HuH-7 (cell line): ENCODE results near the gene ADPGK.

Source experiments
- DNase-seq: peaks from one replicate; pipeline ENCODE4 v3.0.0; 2011; ENCODE audit warnings: low spot score

The ADPGK gene

DNA sequence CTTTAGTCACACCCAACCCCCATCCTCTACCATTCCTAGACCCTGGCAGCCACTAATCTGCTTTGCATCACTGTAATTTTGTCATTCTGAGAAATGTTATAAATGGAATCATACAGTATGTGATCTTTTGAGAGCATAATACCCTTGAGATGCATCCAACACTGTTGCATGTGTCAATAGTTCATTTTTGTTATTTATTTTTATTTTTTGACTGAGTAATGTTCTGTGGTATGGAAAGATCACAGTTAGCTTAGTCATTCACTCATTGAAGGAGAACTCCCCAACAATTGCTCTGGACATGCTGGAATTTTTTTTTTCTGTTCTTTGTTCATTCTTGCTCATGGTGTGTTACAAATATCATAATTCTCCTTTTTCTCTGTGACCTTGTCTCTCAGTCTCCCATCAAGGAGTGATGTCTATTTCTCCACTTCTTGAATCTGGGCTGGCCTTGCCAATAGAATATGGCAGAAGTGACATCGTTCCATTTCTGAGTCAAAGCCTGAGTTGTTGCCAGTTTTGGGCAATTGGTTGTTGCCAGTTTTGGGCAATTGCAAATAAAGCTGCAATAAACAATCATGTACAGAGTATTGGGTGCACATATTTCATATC, 6.8 kb upstream of the ADPGK start:
- no peak for DNase-seq

- no peak for DNase-seq
Observed at GRCh38 chr15:72787526-72787925, 4.0 kb upstream of the ADPGK start.

DNA sequence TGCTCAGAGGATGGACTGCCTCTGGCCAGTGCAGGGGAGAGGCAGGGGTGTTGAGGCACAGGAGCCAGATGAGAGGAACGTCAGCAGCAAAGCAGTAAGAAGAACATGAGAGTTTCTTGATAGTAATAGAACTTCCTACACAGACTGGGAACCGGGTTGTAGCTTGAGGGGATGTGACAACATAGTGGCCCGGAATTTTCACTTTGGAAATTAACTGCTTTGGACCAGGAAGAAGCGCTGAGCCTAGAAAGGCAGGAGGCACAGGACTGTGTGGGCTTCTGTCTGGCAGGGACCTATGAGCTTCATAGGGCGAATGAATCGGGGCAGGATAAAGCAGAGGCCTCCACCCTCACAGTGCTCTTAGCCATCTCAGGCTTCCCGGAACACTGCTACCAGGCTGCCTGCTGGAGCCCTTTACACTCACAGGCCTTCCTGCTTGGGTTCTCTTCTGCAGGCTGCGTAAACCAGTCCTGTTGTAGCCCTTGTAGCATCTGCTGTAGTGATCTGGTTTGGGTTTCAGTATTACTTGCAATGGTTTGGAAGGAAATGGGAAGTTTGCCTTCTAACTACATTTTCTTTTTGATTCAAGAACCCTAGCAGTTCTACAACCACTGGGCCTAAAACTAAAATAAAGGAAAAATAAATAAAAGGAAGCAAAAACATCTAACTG, 3.3 kb upstream of the ADPGK start:
- no peak for DNase-seq

- no peak for DNase-seq
Observed at GRCh38 chr15:72786242-72786641, 2.7 kb upstream of the ADPGK start.

- DNase-seq = no peak
Observed at GRCh38 chr15:72785841-72786240, 2.3 kb upstream of the ADPGK start.

- DNase-seq = no peak
Observed at GRCh38 chr15:72785432-72785831, 1.9 kb upstream of the ADPGK start.

- DNase-seq = no peak
Observed at GRCh38 chr15:72784456-72784876, 908 bp upstream of the ADPGK start.

- DNase-seq = no peak
Observed at GRCh38 chr15:72783004-72783639, 436 bp downstream of the ADPGK start.

DNA sequence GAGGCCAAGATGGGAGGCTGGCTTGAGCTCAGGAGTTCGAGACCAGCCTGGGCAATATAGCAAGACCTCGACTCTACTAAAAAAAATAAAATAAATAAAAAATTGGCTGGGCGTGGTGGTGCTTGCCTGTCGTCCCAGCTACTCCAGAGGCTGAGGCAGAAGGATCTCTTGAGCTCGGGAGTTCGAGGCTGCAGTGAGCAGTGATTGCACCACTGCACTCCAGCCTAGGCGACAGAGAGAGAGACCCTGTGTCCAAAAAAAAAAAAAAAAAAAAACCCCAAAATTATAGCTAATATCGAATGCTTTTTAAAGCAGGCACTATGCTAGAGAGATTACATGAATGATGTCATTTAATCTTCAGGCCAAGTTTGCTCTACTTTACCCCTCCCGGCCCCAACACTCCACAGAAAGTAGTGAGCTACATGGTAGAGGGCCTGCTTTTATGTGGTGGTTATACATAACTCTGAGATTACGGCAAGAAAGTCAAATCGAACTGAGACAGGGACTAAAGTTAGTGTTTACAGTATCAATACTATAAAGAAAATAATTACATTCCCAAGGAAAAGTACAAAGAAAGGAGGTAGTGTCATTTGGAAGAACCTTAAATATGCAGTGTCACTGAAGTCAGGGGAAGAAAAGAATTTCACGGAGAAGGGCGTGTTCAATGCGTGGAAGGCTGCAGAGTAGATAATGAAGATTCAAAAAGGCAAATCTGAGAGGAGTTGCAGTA, 1.1 kb downstream of the ADPGK start:
- DNase-seq = no peak

DNA sequence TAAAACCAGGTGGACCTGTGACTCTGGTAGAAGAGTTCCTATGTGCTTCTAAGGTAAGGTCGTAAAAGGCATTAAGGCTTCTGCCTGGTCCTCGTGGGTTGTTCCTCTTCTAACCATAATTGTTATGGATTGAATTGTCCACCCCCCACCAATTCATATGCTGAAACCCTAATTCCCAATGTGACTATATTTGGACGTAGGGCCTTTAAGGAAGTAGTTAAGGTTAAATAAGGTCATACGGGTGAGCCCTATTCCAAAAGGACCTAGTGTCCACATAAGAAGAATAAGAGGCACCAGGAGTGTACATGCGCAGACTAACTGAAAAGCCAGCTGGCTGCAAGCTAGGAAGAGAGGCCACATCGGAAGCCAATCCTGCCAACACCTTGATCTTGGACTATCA, 1.9 kb downstream of the ADPGK start:
- DNase-seq = no peak

DNA sequence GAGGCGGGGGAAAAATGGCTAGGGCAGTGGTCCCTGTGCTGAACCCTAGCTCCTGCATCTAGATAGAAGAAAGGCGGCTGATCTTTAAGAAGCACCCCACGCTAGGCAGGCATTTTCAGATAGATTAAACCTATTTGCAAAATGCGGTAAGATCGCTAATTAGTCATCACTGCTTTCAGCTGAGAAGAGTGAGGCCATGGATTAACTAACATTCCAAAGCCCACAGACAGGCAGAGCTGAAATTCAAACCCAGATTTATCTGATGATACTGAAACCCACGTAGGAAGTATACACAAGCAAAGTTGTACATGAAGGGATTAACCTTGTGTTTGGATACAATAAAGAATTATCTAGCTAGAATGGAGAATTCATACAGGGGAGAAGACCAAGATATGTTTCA, 4.8 kb downstream of the ADPGK start:
- DNase-seq = no peak

DNA sequence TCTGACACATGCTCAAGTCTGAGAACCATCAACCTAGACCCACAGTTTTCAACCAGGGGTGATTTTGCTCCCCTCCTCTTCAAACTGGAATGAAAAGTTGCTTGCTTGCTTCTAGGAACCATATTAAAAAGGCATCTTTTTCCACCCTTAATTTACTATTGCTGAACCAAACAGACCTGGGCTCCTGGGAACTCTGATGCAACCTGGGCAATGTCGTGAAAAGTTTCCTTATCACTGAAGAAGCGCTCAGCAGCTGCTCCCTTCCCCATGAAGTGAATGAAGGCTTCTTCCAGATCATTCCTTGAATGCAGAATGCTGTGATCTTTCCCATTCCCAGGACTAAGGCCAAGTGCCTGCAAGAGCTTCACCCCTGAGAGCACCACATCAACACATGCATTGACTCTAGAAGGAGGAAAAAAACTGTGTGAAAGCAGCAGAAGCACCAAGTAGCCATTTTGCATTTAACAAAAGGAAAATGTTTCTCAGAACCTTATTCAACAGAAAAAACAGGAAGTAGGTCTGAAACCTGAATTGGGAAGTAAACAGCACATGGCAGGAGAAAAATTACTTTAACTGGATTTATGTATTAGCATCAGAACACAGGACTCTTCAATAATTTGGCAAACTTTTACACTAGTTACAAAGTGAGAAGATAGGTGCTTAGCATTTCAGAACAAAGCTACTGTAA, 8.7 kb downstream of the ADPGK start:
- DNase-seq = no peak

DNA sequence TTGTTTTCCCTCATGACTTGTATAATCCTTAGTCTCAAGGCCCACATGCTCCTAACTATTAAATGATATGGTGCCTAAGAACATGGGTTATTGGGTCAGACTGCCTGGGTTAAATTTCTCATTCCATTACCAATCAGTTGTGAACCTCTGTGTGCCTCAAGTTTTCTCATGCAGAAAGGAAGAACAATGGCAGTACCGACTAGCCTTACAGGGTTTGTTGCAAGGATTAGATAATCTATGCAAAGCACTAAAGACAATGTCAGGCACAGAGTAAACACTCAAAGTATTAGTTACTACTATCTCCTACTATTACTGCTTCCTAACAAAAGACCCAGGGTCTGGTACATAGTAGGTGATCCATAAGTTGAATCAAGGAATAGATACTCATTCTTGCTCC, 12.2 kb downstream of the ADPGK start:
- DNase-seq = no peak

- DNase-seq = no peak
Observed at GRCh38 chr15:72770673-72771328, 12.8 kb downstream of the ADPGK start.

- DNase-seq = no peak
Observed at GRCh38 chr15:72766780-72767179, 16.8 kb downstream of the ADPGK start.

- DNase-seq = no peak
Observed at GRCh38 chr15:72766025-72766424, 17.5 kb downstream of the ADPGK start.

GRCh38 chr15:72764656-72765055, 18.9 kb downstream of the ADPGK start:
- DNase-seq = no peak

DNA sequence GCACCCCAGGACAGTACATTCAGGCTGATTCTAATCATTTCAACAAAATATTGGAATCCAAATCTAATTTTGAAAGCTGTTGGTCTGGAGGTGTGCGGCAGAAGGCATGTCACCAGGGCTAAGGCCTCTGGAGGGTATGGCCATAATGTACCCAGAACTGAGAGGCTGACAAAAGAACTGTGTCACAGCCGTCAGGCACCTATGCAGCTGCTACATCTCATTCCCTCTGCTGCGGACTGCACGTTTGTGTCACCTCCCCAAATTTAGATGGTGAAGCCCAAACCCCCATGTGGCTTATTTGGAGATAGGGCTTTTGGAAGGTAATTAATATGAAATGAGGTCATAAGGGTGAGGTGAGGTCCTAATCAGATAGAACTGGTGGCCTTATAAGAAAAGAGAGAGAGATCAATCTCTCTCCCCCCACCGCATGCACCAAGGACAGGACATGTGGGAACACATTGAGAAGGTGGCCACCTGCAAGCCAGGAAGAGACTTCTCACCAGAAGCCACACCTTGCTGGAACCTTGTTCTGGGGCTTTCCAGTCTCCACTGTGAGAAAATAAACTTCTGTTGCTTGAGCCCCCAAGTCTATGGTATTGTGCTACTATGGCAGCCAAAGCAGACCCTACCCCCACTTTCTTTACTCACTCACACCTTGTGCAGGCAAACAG, 22.8 kb downstream of the ADPGK start:
- DNase-seq = no peak

- no peak for DNase-seq
Observed at GRCh38 chr15:72758182-72758581, 25.4 kb downstream of the ADPGK start.

DNA sequence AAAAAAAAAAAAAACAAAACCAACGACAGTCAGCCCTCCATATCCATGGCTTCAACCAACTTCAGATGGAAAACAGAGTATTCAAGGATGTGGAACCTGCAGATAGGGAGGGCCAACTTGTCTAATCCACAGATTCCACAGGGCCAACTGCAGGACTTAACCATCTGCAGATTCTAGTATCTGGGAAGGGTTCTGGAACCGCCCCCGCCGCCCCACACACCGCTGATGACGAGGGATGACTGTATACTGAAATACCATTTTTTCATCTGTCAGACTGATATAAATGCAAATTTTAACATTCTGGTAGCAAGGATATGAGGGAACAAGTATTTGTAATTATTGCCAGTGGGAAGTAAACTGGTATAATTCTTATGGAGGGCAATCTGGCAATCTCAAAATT, 29.5 kb downstream of the ADPGK start:
- DNase-seq = no peak

DNA sequence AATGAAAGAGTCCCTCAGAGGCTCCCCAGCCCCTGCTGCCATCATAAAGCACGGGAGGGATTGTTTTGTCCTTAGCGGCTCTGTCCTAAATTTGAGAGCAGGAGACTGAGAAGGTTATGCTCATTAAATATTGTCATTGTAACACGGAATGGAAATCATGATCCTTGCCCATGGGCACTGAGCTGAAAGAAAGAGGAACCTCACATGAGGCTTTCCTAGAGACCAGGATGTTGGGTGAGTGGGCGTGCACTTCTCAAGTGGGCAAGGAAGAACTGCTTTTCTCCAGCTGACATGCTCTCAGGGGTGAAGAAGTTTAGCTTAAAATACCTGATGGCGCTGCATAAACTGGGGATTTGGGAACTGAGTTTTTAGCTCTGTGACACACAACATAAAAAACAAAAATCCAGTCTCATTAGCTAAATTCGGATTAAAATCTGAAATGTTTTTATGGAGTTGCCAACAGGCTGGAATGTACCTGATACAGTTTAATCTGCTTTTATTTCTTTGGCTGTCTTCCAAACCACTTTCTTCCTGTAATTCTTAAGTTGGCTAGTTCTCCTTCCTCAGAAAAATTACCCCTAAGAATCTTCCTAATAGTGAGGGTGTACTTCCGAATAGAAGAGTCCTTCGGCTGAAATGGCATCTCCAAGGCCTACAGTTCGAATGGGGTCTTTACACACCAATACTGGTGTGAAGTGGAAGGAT, 31.7 kb downstream of the ADPGK start:
- no peak for DNase-seq
